H9 (cell line): ENCODE measurements around the gene TYRO3. TPM values are rescaled to one million over a fixed set of nuclear protein-coding genes. Genes with fewer than 3 reads are reported as not detected.

Source experiments
- DNase-seq: peaks from one replicate; pipeline ENCODE4 v3.0.0-alpha.2; 2017
- H2AFZ ChIP-seq: one replicate; pipeline ENCODE4 v1.6.1; 2013; ENCODE audit warnings: mild to moderate bottlenecking, low read length, control low read depth, moderate library complexity
- H2AK5ac ChIP-seq: 2 replicates; pipeline ENCODE4 v1.6.1; 2013; ENCODE audit warnings: low read length, control low read depth, mixed read lengths; ENCODE audit not compliant: insufficient read length
- H2BK120ac ChIP-seq: one replicate; pipeline ENCODE4 v1.6.1; 2013; ENCODE audit warnings: low read depth, mild to moderate bottlenecking, low read length, control low read depth, inconsistent platforms; ENCODE audit not compliant: poor library complexity, severe bottlenecking
- H2BK12ac ChIP-seq: 2 replicates; pipeline ENCODE4 v1.6.1; 2013; ENCODE audit warnings: low read length, control low read depth, mixed read lengths, low read depth; ENCODE audit not compliant: insufficient read length
- H2BK15ac ChIP-seq: 2 replicates; pipeline ENCODE4 v1.6.1; 2013; ENCODE audit warnings: low read depth, low read length, control low read depth
- H2BK20ac ChIP-seq: one replicate; pipeline ENCODE4 v1.6.1; 2013; ENCODE audit warnings: low read depth, mild to moderate bottlenecking, low read length, control low read depth, inconsistent platforms; ENCODE audit not compliant: poor library complexity, severe bottlenecking
- H2BK5ac ChIP-seq: 2 replicates; pipeline ENCODE4 v1.6.1; 2013; ENCODE audit warnings: low read length, control low read depth, mixed read lengths; ENCODE audit not compliant: insufficient read length
- H3K14ac ChIP-seq: 2 replicates; pipeline ENCODE4 v1.6.1; 2013; ENCODE audit warnings: low read length, control low read depth; ENCODE audit not compliant: insufficient read depth
- H3K18ac ChIP-seq: 2 replicates; pipeline ENCODE4 v1.6.1; 2013; ENCODE audit warnings: low read depth, mild to moderate bottlenecking, mixed read lengths, low read length, control low read depth; ENCODE audit not compliant: insufficient read length
- H3K23ac ChIP-seq: 2 replicates; pipeline ENCODE4 v1.6.1; 2013; ENCODE audit warnings: low read length, control low read depth, mixed read lengths, low read depth; ENCODE audit not compliant: insufficient read length
- H3K23me2 ChIP-seq: 2 replicates; pipeline ENCODE4 v1.6.1; 2013; ENCODE audit warnings: low read depth, mild to moderate bottlenecking, mixed read lengths, low read length, control low read depth; ENCODE audit not compliant: insufficient read length, poor library complexity, severe bottlenecking
- H3K27ac ChIP-seq: 2 replicates; pipeline ENCODE4 v1.5.1; 2013; ENCODE audit warnings: low read length, control low read depth, mixed read lengths, low read depth; ENCODE audit not compliant: insufficient read length
- H3K27me3 ChIP-seq: 2 replicates; pipeline ENCODE4 v1.6.1; 2013; ENCODE audit warnings: low read length, control low read depth, inconsistent platforms; ENCODE audit not compliant: insufficient read depth
- H3K4ac ChIP-seq: 2 replicates; pipeline ENCODE4 v1.6.1; 2013; ENCODE audit warnings: low read depth, mild to moderate bottlenecking, control low read depth, inconsistent platforms, low read length, moderate library complexity
- H3K4me1 ChIP-seq: 2 replicates; pipeline ENCODE4 v1.6.1; 2013; ENCODE audit warnings: low read length, control low read depth, inconsistent platforms; ENCODE audit not compliant: insufficient read depth
- H3K4me2 ChIP-seq: 2 replicates; pipeline ENCODE4 v1.6.1; 2013; ENCODE audit warnings: low read length, control low read depth, mixed read lengths; ENCODE audit not compliant: insufficient read length, insufficient read depth
- H3K56ac ChIP-seq: 2 replicates; pipeline ENCODE4 v1.6.1; 2013; ENCODE audit warnings: low read depth, mild to moderate bottlenecking, mixed read lengths, low read length, control low read depth; ENCODE audit not compliant: insufficient read length
- H3K79me1 ChIP-seq: 2 replicates; pipeline ENCODE4 v1.6.1; 2013; ENCODE audit warnings: low read depth, mild to moderate bottlenecking, moderate library complexity, low read length, control low read depth, inconsistent platforms; ENCODE audit not compliant: insufficient read depth, poor library complexity, severe bottlenecking
- H3K79me2 ChIP-seq: 2 replicates; pipeline ENCODE4 v1.6.1; 2013; ENCODE audit warnings: low read length, control low read depth, inconsistent platforms; ENCODE audit not compliant: insufficient read depth
- H3K9ac ChIP-seq: 2 replicates; pipeline ENCODE4 v1.6.1; 2013; ENCODE audit warnings: low read length, control low read depth, mixed read lengths; ENCODE audit not compliant: insufficient read length; ENCODE audit errors: extremely low read depth
- H3K9me3 ChIP-seq: one replicate; pipeline ENCODE4 v1.6.1; 2013; ENCODE audit warnings: low read depth, low read length, inconsistent platforms; ENCODE audit not compliant: control insufficient read depth
- H3T11ph ChIP-seq: one replicate; pipeline ENCODE4 v1.6.1; 2013; ENCODE audit warnings: mild to moderate bottlenecking, low read length, control low read depth, inconsistent platforms
- H4K20me1 ChIP-seq: one replicate; pipeline ENCODE4 v1.6.1; 2013; ENCODE audit not compliant: control insufficient read depth, insufficient read length, insufficient read depth
- H4K5ac ChIP-seq: 2 replicates; pipeline ENCODE4 v1.6.1; 2013; ENCODE audit warnings: low read depth, mild to moderate bottlenecking, mixed read lengths, low read length, control low read depth; ENCODE audit not compliant: insufficient read length
- H4K8ac ChIP-seq: replicated peaks from 2 replicates; pipeline ENCODE4 v1.6.1; 2013; ENCODE audit warnings: low read length, control low read depth, mixed read lengths, low read depth; ENCODE audit not compliant: insufficient read length
- H4K91ac ChIP-seq: 2 replicates; pipeline ENCODE4 v1.6.1; 2013; ENCODE audit warnings: low read depth, mild to moderate bottlenecking, moderate library complexity, mixed read lengths, low read length, control low read depth; ENCODE audit not compliant: insufficient read length
- H3K27ac Mint-ChIP-seq, 3 experiments: 2 replicates in 2 of 3; 3 replicates in 1 of 3; pipeline ENCODE4 v1.8.0; 2020 to 2021; ENCODE audit warnings: mixed read lengths in 3 of 3, mild to moderate bottlenecking in 1 of 3, moderate library complexity in 1 of 3
- H3K27me3 Mint-ChIP-seq: 2 replicates; pipeline ENCODE4 v1.8.0; 2021; ENCODE audit warnings: low read depth, mild to moderate bottlenecking, moderate library complexity, mixed read lengths
- H3K36me3 Mint-ChIP-seq, 3 experiments: 2 replicates in 2 of 3; 3 replicates in 1 of 3; pipeline ENCODE4 v1.8.0; 2020 to 2021; ENCODE audit warnings: low read depth in 3 of 3, mixed read lengths in 3 of 3; ENCODE audit not compliant: insufficient read depth in 1 of 3
- H3K4me1 Mint-ChIP-seq, 2 experiments: 2 replicates each; pipeline ENCODE4 v1.8.0; 2020; ENCODE audit warnings: mixed read lengths in 2 of 2
- H3K4me3 Mint-ChIP-seq, 2 experiments: 2 replicates in 1 of 2; 3 replicates in 1 of 2; pipeline ENCODE4 v1.8.0; 2020 to 2021; ENCODE audit warnings: mild to moderate bottlenecking in 2 of 2, mixed read lengths in 2 of 2, moderate library complexity in 1 of 2
- H3K9me3 Mint-ChIP-seq, 2 experiments: 2 replicates in 1 of 2; 3 replicates in 1 of 2; pipeline ENCODE4 v1.8.0; 2020; ENCODE audit warnings: mild to moderate bottlenecking in 2 of 2, mixed read lengths in 2 of 2, moderate library complexity in 1 of 2
- WGBS: extraction: QIAGEN DNeasy Blood & Tissue Kit; methylation state at CpG from one replicate; pipeline ENCODE4 v1.1.7; 2013; ENCODE audit warnings: missing lambda C conversion rate, low lambda C conversion rate, mixed read lengths; ENCODE audit not compliant: insufficient read length; ENCODE audit errors: extremely low coverage; 5-methylcytosine and 5-hydroxymethylcytosine counted together
- total RNA-seq: library from RNA; stranded (reverse); gene quantifications from 2 replicates; pipeline ENCODE4 v1.2.1, GENCODE V29; 2021
- TF ChIP-seq, protein P1 (sequence below): fragments of 200-600 bp; sonication (generic); conservative IDR thresholded peaks from 3 replicates; pipeline ENCODE4 v1.8.0; 2021; ENCODE audit warnings: antibody characterized with exemption, mild to moderate bottlenecking

Gene TYRO3
- total RNA-seq, 1 experiment from 2014 or later, result 124 TPM

DNA sequence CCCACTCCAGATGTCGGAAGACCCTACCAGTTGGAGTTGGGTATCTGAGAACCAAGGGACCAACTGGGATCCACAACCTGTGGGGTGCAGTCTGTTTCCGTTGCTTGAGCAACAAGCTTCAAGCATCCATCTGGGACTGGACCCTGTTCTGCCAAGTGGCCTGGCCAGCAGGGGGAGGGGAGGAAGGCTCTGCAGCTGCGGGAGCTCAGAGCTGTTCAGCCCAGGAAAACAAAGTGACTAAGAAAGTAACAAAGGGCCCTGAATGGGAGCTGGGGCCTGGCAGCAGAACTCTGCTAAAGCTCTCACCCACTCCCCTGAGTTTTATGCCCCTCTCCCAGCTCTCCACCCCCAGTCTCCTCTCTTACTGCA is 2.7 kb downstream of the TYRO3 start:
- WGBS, result no CpG with 5 or more reads among the region's 3 CpGs
- Histone ChIP-seq H4K20me1 (no peaks in the 10 kb centered on the region), H3K18ac (no peak overlapping the region), H3K14ac (no peak overlapping the region), H3K27me3 (no peaks in the 10 kb centered on the region), H2BK15ac (no peak overlapping the region), H3K4ac (no peak overlapping the region), H3T11ph (no peak overlapping the region), H3K9ac (no peak overlapping the region), H3K56ac (no peak overlapping the region), H3K4me2 (no peak overlapping the region), H3K23me2 (peaks cover 15% of the 10 kb centered on the region), H3K79me2 (no peaks in the 10 kb centered on the region; the same call in 1 of the 2 replicates), H4K5ac (no peak overlapping the region), H2BK20ac (no peak overlapping the region), H3K79me1 (no peaks in the 10 kb centered on the region), H4K91ac (no peak overlapping the region), H2BK120ac (no peak overlapping the region), H3K27ac (no peak overlapping the region), H2AFZ (no peak overlapping the region), H3K4me1 (peaks cover 28% of the 10 kb centered on the region; the same call in 1 of the 2 replicates), H3K9me3 (no peaks in the 10 kb centered on the region), H2BK12ac (no peak overlapping the region), H3K23ac (no peak overlapping the region), H4K8ac (no peak overlapping the region), H2AK5ac (no peak overlapping the region), H2BK5ac (no peak overlapping the region)
- H3K36me3 Mint-ChIP-seq, result peaks cover 16 to 35% (median 30%) of the 10 kb centered on the region in 3 experiments; a peak in 6 of 7 replicates
- peak overlapping the region; percentile 92 to 97 (median 95); a peak in 6 of 7 replicates for H3K27ac Mint-ChIP-seq
- DNase-seq, result peak; percentile 75
- H3K4me1 Mint-ChIP-seq, result peaks cover 76 to 79% of the 10 kb centered on the region in 2 experiments
- H3K27me3 Mint-ChIP-seq, result no peaks in the 10 kb centered on the region
- no peaks in the 10 kb centered on the region; a peak in 1 of 5 replicates for H3K9me3 Mint-ChIP-seq
- TF ChIP-seq, protein P1, sequence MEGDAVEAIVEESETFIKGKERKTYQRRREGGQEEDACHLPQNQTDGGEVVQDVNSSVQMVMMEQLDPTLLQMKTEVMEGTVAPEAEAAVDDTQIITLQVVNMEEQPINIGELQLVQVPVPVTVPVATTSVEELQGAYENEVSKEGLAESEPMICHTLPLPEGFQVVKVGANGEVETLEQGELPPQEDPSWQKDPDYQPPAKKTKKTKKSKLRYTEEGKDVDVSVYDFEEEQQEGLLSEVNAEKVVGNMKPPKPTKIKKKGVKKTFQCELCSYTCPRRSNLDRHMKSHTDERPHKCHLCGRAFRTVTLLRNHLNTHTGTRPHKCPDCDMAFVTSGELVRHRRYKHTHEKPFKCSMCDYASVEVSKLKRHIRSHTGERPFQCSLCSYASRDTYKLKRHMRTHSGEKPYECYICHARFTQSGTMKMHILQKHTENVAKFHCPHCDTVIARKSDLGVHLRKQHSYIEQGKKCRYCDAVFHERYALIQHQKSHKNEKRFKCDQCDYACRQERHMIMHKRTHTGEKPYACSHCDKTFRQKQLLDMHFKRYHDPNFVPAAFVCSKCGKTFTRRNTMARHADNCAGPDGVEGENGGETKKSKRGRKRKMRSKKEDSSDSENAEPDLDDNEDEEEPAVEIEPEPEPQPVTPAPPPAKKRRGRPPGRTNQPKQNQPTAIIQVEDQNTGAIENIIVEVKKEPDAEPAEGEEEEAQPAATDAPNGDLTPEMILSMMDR, result peak; percentile 49; the same call in 2 of the 3 replicates
- peak overlapping the region; percentile 59 to 85 for H3K4me3 Mint-ChIP-seq
